Parathyroid adenoma (tissue), 2 donors: ENCODE results near the gene PTPRM.

ENCODE experiments used
- H2AFZ ChIP-seq: fragments of 300-600 bp; sonication (generic); one replicate; pipeline ENCODE4 v1.7.0; 2017; ENCODE audit warnings: antibody characterized with exemption, mild to moderate bottlenecking
- H3K27ac ChIP-seq: fragments of 300-600 bp; sonication (generic); one replicate; pipeline ENCODE4 v1.7.0; 2017
- H3K27me3 ChIP-seq: fragments of 300-600 bp; sonication (generic); one replicate; pipeline ENCODE4 v1.7.0; 2017; ENCODE audit warnings: low read length; ENCODE audit not compliant: control insufficient read depth, insufficient read depth
- H3K36me3 ChIP-seq: fragments of 300-600 bp; sonication (generic); one replicate; pipeline ENCODE4 v1.7.0; 2017; ENCODE audit warnings: low read length; ENCODE audit not compliant: control insufficient read depth, insufficient read depth
- H3K4me1 ChIP-seq: fragments of 300-600 bp; sonication (generic); one replicate; pipeline ENCODE4 v1.7.0; 2017; ENCODE audit warnings: control low read depth
- H3K4me2 ChIP-seq: fragments of 300-600 bp; sonication (generic); one replicate; pipeline ENCODE4 v1.7.0; 2017; ENCODE audit warnings: low read length
- H3K4me3 ChIP-seq: fragments of 300-600 bp; sonication (generic); one replicate; pipeline ENCODE4 v1.7.0; 2017; ENCODE audit warnings: low read depth, low read length
- H3K79me2 ChIP-seq: fragments of 300-600 bp; sonication (generic); one replicate; pipeline ENCODE4 v1.7.0; 2017; ENCODE audit warnings: control low read depth
- H3K9ac ChIP-seq: fragments of 300-600 bp; sonication (generic); one replicate; pipeline ENCODE4 v1.7.0; 2017; ENCODE audit warnings: mild to moderate bottlenecking
- H3K9me3 ChIP-seq: fragments of 300-600 bp; sonication (generic); one replicate; pipeline ENCODE4 v1.7.0; 2017; ENCODE audit warnings: low read length; ENCODE audit not compliant: control insufficient read depth
- TF ChIP-seq, protein P1 (sequence below): fragments of 300-600 bp; sonication (generic); IDR thresholded peaks from one replicate; pipeline ENCODE4 v1.7.0; 2017; ENCODE audit warnings: antibody characterized with exemption, mild to moderate bottlenecking
- donor health status: primary hyperparathyroidism.

The PTPRM gene

DNA sequence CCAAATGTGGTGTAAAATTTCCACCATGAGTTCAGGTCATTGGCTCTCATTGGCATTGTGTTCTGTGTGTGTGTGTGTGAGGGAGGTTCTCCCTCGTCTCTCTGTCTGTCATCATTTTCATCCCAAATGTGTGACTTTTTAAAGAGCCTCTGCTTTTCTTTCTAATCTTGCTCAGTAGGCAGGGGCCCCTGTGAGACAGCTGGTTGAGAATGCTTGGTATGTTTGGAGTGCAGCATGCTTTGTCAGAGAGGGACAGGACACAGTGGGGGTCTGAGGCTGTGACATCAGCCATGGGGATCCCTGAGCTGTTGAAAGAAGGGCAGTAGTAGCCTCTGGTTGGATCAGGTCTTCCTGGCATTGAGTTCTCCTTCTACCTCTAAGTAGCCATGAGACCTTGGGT is 10.6 kb downstream of the PTPRM start:
- Histone ChIP-seq H3K4me1 (peaks cover 6% of the 10 kb centered on the region), H2AFZ (no peak overlapping the region), H3K4me2 (no peak overlapping the region), H3K9me3 (no peaks in the 10 kb centered on the region), H3K36me3 (no peaks in the 10 kb centered on the region), H3K9ac (no peak overlapping the region), H3K79me2 (peaks cover 39% of the 10 kb centered on the region), H3K27ac (no peak overlapping the region), H3K4me3 (no peak overlapping the region), H3K27me3 (no peaks in the 10 kb centered on the region)
- TF ChIP-seq, protein P1, sequence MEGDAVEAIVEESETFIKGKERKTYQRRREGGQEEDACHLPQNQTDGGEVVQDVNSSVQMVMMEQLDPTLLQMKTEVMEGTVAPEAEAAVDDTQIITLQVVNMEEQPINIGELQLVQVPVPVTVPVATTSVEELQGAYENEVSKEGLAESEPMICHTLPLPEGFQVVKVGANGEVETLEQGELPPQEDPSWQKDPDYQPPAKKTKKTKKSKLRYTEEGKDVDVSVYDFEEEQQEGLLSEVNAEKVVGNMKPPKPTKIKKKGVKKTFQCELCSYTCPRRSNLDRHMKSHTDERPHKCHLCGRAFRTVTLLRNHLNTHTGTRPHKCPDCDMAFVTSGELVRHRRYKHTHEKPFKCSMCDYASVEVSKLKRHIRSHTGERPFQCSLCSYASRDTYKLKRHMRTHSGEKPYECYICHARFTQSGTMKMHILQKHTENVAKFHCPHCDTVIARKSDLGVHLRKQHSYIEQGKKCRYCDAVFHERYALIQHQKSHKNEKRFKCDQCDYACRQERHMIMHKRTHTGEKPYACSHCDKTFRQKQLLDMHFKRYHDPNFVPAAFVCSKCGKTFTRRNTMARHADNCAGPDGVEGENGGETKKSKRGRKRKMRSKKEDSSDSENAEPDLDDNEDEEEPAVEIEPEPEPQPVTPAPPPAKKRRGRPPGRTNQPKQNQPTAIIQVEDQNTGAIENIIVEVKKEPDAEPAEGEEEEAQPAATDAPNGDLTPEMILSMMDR = no peak

DNA sequence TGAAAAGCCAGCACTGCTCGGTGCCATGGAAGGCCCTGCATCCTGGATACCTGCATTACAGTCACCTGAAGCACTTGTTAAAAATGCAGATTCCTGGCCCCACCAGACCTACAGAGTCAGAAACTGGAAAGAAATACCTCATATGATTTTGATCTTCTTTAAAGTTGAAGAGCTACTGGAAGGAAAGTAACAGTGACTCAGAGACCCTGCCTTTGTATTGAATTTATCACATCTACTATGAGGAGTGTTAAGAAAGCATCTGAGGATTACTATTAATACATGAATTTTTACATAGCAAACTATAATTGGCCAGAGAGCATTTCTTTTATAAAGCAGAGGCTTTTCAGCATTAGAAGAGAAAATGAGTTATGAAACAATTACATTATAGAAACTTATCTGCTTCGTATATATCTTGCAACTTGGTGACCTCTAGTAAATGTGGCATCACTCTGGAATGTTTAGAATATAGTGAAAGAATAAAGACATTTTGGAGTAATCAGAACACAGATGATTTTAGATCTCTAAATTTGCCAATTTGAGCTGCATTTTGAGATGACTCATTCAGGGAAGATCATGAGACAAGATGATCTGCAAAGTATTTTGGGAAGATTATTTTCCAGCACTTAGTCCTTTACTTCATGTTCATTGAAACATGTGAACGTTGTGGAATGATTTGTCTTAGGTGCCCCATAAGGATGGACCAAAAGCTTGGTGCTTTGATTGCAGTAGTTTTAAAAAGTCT is 12.2 kb downstream of the PTPRM start:
- H3K27me3 ChIP-seq = no peaks in the 10 kb centered on the region
- H3K4me1 ChIP-seq = peaks cover 6% of the 10 kb centered on the region
- H3K36me3 ChIP-seq = no peaks in the 10 kb centered on the region
- no peak overlapping the region for H3K4me2 ChIP-seq
- H3K27ac ChIP-seq = no peak overlapping the region
- peaks cover 49% of the 10 kb centered on the region for H3K79me2 ChIP-seq
- no peaks in the 10 kb centered on the region for H3K9me3 ChIP-seq
- H2AFZ ChIP-seq = no peak overlapping the region
- TF ChIP-seq, protein P1 = no peak
- H3K4me3 ChIP-seq = no peak overlapping the region
- no peak overlapping the region for H3K9ac ChIP-seq

DNA sequence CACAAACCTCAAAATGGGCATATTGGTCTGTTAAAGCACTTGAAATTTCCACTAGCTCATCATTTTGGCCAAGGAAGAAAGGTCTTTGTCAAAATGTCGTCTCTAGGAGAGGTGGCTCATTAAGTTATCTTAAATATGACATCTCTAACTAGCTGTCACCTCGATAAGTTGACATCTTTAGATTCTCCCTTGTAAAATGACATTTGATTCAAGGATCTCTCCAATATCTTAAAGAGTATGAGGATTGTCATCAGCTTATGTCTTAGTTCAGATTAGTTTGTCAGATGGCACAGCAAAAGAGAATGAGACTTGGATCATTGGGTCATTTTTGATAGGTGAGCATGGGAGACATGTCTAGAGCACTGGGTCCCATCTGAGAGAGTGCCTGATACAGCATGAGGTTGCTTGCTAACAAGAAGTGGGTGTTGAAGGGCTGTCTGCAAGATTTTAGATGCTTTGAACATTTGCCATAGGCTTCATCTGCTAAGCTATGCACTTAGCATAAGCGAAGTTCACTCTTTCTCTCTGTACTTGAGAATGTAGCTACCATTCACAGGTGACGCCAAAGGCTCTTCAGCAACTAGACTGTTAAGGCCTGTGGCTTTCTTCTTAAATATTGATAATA is 12.9 kb downstream of the PTPRM start:
- Histone ChIP-seq H3K9me3 (no peaks in the 10 kb centered on the region), H3K36me3 (no peaks in the 10 kb centered on the region), H3K4me3 (no peak overlapping the region), H3K27ac (no peak overlapping the region), H3K79me2 (peaks cover 55% of the 10 kb centered on the region), H3K4me2 (no peak overlapping the region), H3K9ac (no peak overlapping the region), H3K27me3 (no peaks in the 10 kb centered on the region), H2AFZ (no peak overlapping the region), H3K4me1 (peaks cover 6% of the 10 kb centered on the region)
- TF ChIP-seq, protein P1 = no peak

DNA sequence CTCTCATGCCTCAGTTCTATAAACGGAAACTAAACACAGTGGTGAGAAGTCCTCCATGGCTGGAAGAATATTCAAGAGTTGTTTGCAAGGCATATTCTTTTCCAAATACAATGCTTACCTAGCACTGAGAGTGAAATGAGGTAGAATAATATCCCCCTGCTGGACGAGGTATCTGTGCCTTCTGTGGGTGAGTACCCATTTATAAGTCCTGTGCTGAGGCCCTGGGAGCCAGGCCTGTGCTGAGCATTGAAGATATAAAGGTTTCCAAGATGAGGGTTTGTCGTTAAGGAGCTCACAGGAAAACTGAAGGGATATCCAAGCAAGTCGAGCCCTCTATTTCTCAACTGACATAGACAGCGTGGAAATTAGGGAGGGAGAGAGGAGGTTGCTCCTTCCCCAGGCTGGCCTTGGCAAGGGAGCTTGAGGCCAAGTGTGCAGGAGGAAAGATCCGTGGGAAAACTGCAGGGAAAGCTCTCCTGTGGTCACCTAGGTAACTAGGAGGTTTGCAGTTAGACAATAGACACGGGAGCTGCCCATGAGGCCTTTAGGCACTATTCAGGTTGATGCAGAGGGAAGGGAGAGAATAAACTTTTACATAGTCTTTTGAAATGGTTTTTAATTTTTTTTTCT is 17.6 kb downstream of the PTPRM start:
- no peak overlapping the region for H3K4me3 ChIP-seq
- TF ChIP-seq, protein P1 = no peak
- H2AFZ ChIP-seq = no peak overlapping the region
- H3K27ac ChIP-seq = no peak overlapping the region
- H3K79me2 ChIP-seq = peaks cover 64% of the 10 kb centered on the region
- H3K27me3 ChIP-seq = no peaks in the 10 kb centered on the region
- no peak overlapping the region for H3K9ac ChIP-seq
- H3K36me3 ChIP-seq = no peaks in the 10 kb centered on the region
- no peaks in the 10 kb centered on the region for H3K4me1 ChIP-seq
- H3K9me3 ChIP-seq = no peaks in the 10 kb centered on the region
- H3K4me2 ChIP-seq = no peak overlapping the region
